GM19395 (cell line): ENCODE results near the gene TMEM117.
"Not testable (repeated sequence)": the region's sequence is repeated elsewhere in the genome, so short reads cannot be mapped to it uniquely, and the experiment has no call there.

ENCODE experiments used
- ATAC-seq: cut with Tn5 transposase; IDR thresholded peaks from one replicate; pipeline ENCODE4 v1.9.1; 2021; ENCODE audit warnings: mild to moderate bottlenecking, moderate library complexity; ENCODE audit not compliant: unreplicated experiment

The TMEM117 gene

DNA sequence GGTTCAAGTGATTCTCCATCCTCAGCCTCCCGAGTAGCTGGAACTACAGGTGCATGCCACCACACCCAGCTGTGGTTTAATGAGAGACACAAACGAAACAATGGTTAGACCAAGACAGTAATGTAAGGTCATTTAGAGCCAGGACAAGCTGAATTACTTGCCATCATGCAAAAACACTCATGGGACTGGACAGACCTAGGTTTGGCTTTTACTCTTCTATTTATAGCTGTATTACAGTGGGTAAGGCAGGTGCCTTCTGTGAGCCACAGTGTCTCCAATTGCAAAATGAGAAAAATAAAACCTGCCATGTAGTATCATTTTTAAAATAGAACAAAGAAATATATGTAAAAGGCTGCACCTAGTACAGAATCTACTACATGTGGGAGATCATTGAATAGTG, 527.1 kb downstream of the TMEM117 start:
- no peak for ATAC-seq

DNA sequence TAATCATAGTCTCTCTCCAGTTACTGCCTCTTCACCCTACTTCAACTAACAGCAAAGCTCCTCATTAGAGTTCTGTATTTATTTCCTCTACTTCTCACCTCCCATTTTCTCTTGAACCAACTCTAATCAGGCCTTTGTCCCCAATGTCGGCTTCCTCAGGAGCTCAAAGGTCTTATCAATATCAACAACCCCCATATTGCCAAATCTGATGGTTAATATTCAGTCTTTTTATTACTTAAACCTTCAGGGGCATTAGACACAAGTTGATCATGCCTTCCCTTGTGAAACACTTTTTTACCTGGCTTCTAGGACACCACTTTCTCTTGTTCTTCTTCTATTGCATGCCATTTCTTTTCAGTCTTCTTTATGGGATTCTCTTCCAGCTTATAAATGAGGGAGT, 531.3 kb downstream of the TMEM117 start:
- no peak for ATAC-seq

DNA sequence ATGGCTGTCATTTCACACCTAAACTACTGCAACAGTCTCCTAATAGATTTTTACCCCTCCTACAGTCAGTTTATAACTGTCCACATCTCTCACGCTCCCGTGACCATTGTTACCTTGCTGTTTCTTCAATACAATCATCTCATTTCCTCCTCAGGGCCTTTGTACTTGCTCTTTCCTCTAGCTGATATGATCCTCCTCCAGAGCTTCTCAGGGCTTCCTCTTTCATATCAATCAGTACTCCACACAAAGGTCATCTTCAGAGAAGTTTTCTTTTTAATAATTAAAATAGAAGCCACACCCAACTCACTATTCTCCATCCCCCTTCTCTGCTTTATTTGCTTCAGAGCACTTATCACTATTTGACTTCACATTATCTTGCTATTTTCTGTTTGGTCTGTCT, 532.0 kb downstream of the TMEM117 start:
- ATAC-seq: no peak

DNA sequence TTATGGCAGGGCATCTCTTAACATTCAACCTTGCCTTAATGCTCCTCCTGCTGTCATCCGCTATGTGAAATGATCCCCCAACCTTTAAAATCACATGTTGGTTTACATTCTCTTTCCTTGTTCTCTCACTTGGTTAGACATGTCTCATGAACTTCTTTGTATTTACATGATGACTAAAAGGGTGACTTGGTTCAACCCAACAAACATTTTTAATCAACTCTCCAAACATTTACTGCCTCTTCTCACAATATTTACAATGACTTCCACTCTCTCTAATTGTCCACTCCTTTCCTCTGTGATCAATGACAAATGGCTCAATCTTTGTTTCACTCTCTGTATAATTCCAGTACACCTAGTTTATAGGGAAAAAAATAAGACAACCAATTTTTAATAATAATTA, 534.1 kb downstream of the TMEM117 start:
- ATAC-seq: no peak

DNA sequence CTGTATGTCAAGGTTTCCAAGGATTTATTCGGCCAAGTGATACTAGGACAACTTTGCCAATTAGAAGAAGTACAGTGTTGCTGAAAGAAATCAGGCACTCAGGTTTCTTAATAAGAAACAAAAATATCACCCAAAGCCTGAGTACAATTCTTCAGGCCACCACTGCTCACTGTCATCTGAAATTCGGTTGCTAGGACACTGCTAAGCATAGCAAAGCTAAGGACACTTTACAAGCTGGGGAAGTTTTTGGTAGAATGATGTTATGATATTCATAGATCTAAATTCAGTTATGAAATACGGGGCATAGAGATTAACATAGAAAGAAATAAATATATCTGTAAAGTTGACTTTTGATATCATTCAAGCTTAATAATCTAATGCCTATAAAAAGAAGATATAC, 535.1 kb downstream of the TMEM117 start:
- no peak for ATAC-seq

DNA sequence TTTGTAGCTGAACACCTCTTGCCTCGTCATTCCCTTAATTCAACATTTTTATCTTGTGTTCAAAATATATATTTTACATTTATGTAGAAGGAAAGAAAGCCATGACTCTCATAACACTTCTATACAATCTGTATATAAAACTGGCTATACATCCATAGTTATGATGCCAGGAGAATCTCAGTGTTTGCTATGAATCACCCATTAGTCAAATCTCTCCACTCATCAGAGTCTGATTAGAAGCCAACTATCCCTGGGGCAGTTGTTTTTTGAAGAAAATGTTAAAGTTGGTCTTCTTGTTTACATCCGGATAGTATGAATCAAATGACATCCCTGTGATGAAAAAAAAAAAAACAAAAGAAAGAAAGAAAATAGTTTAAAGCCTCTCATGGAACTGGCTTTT, 536.4 kb downstream of the TMEM117 start:
- no peak for ATAC-seq

DNA sequence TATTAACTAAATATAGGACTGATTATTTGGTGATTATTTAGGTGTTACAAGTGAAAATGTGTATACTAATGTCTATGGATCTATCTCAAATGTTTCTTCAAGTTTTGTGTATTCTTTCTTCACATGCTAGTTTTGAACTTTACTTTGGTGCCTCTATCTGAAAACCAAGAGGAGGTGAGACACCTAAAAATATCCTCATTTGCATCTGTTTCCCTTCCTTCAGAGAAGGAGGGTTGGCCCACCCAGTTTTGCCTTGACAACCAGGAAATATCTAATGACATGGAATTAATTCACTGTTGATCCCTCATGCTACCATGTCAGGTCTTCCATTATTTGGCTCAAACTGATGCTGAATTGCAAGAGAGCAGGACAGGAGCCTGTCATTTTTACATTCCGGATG, 539.8 kb downstream of the TMEM117 start:
- ATAC-seq: no peak

DNA sequence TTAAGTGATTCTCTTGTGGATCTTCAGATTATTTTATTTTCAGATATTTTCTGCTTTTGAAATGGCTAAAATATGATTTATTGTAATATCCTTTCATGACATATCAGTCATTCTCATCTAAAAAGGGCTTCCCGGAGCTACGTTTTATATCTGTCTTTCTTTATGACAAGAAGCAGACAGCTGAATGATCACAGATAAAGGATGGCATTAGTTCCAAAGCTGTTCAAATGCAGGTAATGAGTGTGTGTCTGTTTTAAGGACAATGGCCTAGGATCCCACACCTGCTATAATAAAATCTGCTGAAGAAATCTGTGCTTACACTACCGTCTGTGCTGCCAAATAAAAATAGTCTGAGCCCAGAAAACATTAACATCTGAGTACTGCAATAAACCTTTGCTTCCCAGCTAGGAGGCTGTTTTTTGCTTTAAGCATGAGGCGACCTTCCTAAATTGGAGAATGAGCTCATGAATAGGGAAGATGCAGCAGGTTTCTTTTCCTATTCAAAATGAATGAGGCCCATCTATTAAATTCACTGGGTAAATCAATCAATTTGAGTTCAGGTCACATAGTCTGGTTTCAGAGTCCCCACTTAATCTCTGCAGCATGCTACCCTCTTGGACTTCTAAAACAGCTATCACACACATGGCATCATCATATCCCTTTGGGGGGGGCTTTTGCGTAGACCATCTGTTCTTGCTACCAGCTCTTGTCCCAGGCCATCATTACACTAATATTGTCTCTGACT, 541.7 kb downstream of the TMEM117 start:
- ATAC-seq: no peak

DNA sequence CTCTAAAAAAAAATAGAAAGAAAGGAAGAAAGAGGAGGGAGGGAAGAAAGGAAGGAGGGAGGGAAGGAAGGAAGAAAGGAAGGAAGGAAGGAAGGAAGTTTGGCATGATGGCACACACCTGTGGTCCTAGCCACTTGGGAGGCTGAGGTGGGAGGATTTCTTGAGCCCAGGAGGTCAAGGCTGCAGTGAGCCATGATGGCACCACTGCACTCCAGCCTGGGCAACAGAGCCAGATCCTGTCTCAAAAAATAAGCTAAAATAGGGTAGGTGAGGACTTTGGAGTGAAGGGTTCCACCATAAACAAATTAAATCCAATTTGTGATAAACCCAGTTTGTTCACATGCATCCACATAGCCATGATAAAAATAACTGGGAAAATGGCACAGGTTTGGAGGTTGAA, 543.2 kb downstream of the TMEM117 start:
- ATAC-seq: not testable (repeated sequence)

DNA sequence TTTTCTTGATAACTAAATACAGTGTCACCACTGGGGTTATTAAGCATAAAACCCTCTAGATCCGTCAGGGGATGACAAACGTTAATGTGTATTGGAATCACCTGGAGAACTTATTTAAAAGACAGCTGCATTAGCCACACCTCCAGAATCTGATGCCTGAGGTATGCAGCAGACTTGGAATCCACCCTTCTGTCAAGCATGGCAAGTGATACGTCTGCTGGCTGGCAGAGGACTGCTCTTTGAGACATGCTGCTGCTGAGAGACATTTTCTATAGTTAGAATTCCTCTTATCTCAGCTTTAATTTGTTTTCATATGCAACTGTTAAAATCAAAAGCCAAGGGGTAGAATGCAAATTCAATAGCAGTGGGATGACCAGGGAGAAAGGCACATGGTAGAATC, 544.0 kb downstream of the TMEM117 start:
- ATAC-seq: no peak

DNA sequence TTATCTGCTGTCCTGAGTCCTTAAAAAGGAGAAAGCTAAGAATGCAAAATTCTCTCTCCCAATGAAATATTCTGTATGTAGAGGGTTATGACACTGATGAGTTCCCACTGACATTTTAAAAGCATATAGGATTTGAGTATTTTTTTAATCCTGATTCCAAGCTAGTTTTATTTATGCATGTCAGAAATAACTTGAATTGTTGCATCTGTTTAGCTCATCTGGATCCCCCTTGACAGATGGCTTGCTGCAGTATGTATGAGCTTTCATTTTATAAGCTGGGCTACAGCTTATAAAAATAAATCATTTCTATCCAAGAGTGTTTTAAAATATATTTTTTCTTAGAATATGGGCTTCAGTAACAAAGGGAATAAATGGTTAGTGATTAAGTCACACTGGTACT, 545.0 kb downstream of the TMEM117 start:
- no peak for ATAC-seq

DNA sequence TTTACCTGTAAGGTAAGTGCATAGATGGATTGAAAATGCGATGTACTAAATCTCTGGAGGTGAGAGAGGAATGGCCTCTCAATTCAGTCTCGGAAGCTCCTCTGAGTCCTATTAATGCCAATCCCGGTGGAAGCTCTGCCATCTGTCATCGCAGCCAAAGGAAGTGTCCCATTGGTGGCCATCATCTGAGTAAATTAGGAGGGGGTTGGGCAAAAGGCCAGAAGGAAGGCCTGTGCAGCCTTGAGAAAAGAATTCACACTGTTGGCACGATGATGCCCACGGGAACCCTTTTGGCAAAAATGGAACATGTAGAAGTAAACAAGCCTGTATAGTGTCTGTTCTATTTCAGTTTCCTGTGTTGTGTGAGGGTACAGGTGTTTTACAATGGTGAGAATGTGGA, 545.5 kb downstream of the TMEM117 start:
- ATAC-seq: no peak

DNA sequence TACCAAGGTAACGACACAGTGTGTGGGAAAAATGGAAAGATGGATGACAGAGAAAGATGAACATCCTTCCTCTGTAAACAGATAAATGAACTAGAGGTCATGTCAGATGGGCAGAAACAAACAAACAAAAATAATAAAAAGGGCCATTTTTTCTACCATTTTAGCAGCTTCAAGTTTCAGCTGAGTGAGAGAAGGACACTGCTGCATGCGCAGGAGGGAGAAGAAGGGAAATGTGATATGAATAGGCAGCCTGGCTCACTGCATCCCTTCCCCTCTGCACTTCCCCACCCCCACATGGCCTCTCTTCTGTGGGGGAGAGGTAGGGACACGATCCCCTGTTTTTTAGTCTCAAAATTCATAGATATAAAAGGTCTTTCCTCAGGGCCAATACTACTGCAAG, 548.3 kb downstream of the TMEM117 start:
- ATAC-seq: no peak

DNA sequence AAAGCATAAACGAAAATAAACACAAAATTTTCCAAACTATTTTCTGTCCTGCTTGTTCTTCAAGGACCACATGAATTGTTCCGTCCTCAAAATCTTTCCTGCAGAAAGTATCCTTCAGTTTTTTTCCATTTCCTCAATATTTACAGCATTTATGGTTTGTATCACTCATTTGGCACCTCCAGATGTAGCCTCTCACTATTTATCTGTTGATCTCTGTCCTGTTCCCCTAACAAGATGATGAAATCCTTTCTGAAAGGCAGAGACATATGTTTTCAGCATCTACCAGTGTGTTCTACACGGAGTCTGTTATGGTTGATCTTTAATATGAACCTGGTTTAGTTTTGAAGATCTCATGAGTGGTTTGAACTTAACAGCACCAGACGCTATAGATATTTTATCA, 550.1 kb downstream of the TMEM117 start:
- no peak for ATAC-seq

DNA sequence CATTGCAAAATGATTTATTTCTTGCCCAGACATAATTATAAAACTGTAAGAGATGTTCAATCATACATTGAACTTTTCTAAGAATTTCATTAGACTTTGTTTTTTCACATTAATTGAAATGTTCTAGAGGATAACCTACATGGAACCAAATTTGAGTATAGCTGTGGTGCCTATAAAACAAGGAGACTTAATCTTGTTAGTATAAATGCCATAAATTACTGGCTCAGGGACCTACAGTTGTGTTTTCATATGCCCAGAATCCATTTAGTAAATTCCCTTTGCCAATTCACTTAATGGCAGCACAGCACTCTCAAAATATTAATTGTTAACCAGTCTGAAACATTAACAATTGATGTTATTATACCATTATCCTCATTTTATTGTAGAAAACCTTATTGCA, 551.7 kb downstream of the TMEM117 start:
- ATAC-seq: no peak

DNA sequence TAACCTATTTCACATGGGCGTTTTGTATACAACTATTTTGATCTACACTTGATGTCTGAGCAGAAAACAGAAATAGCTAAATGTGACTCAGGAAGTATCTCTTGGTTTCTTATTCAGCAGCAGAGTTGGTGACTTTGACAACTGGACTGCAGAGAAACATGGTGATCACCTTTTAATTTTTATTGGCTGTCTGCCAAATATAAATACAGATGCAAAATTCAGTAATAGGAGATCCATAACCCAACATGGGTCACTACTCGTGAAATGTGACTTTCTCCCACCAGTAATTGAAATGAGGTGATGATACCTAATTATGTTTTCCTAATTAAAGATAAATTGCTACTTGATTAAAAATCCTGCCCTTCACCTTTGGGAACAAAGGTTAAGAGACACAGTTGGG, 553.2 kb downstream of the TMEM117 start:
- ATAC-seq: no peak

DNA sequence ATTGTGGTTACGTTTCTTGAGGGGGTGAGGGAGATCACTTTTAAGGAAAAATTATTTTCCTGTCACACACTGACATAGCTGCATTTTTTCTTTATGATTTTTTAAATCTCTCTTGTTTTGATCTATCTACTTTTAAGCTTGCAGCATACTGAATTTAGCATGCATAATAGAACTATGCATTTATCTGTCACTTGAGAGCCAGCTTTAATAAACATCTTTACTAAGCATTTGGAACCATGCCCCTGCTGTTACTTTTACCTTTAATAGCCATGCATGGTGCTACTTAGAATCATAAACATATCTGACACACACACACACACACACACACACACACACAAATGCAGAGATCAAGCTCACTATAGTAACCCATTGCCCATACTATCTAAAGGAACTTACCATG, 554.0 kb downstream of the TMEM117 start:
- ATAC-seq: no peak

DNA sequence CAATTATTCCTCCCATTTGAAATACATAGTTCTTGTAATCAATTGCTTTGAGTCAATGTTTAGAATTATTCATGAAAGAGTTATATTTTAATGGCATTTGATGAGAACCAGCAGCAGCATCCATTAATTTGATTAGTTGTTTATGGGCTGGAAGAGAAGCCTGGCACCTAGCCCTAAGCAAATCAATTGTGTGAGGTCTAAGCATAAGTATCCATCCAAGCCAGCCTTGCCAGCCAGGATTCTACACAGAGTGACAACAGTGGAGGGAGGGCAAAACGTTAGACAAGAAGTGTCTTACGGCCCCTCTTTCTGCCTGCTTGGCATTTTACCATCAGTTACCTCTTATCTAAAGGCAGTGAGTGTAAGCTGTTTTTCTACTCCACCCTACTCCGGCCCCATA, 561.8 kb downstream of the TMEM117 start:
- no peak for ATAC-seq

DNA sequence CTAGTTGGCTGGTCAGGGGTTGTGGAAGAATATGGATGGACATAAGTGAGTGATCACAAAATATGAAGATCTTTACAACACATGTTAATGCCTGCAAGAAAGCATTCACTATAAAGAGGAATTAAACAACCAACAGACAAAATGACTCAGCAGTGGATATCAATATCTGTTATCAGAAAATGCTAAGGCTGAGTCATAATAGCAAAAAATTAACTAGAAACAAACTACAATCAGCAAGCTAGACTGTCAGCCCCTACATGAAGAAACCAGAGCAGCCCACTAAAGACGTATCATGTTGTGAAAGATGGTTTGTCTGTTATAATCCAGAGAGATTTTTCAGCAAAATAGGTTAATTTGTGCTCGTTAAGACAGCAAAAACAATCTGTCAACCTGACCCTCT, 567.3 kb downstream of the TMEM117 start:
- ATAC-seq: no peak

DNA sequence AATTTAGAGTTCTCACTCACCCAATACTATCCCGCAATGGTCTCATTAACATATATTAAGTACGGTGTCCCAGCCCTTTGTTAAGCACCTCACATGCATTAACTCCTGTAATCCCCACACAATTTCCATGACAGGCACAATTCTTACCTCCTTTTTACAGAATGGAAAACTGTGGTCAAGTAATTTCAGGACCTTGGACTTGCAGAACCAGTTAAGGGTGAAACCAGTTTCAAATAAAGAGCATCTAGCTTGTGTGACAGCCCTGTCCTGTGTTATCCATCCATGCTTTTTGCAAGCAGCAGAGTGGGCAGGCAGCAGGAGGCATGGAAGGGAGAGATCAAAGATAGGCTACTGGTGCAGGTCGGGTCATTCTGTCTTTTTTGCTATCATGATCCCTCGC, 569.4 kb downstream of the TMEM117 start:
- ATAC-seq: no peak

DNA sequence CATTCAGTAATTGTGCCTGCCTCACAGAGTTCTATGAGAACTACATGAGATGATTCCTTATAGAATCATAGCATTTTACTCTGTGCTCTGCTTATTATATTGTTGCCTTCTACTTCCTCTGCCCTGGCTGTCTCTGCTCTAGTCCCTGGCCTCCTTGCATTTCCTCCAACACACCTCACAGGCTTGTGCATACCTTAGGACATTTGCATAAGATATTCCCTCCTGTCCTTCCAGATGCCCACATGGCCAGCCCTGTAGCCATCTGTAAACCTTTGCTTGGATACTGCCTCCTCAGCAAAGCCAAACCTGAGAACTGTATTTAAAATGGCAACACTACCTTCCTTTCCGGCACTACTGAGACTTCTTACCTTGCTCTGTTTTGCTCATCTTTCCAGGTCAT, 586.7 kb downstream of the TMEM117 start:
- no peak for ATAC-seq

DNA sequence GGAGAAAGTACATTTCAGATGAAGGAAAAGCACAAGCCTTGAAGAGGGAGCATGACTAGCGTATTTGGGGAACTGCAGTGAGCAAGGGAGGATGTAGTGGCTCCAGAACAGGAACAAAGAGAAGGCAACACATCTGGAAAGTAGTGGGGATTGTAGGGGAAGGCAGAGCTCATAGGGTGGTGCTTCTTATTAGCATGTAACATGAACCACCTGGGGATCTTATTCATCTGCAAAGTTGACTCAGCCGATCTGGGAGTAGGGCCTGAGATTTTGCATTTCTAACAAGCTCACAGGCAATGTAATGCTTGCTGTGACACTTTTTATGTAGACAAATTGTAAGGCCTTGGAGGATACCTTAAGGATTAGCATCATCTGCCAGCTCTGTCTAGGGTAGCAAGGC, 592.9 kb downstream of the TMEM117 start:
- no peak for ATAC-seq

DNA sequence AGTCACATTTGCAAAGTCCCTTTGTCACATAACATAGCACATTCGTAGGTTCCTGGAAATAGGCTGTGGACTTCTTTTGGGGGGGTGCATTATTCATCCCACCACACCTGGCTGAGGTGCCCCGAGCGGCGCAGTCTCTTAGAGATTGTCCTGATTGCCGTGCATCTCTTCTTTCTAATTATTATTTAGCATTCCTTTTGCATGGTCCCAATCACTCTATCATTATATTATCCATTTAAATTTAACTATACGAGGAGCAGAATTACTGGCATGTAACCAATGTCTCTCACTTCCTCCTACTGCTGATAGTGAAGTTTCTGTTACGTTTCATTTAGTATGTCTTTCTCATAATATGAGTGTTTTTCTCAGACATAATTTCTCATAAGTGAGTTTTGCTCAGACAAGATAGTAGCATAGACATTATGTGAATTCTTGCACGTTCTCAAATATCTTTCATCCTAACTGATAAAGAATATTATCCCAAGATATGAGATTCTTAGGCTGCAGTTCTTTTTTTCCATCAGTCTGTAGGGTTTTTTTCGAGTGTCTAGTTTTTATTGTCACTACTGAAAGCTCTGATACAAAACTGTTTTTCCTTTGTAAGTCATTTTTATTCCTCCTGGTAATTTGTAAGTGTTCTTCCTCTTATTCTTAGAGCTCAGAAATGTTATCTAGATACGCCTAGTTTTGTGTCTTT, 595.9 kb downstream of the TMEM117 start:
- ATAC-seq: peak; percentile 91
